Panc1 (cell line): ENCODE results near the gene CX3CL1. TPM values are rescaled to one million over a fixed set of nuclear protein-coding genes. Genes with fewer than 3 reads are reported as not detected.

Experiments
- ATAC-seq: fragments of 200-7000 bp; cut with Tn5 transposase; 2 replicates; pipeline ENCODE4 v1.9.1; 2020; ENCODE audit warnings: mild to moderate bottlenecking, moderate library complexity
- BruUV-seq: library from RNA; stranded (reverse); fragments of 400-500 nt; replicated peaks from 2 replicates; lab custom pipeline; 2021; lab: Mats Ljungman, UMichigan
- CTCF ChIA-PET: fragments of 300-600 bp; sonication (Branson Sonifier 250); formaldehyde crosslinking; loops from one replicate; lab custom pipeline; 2022; ENCODE audit warnings: antibody characterized with exemption; lab: Charles Lee
- POLR2A ChIA-PET: fragments of 300-600 bp; sonication (Branson Sonifier 250); formaldehyde crosslinking; loops from one replicate; lab custom pipeline; 2022; ENCODE audit warnings: antibody characterized with exemption; lab: Charles Lee
- DNase-seq: peaks from one replicate; pipeline ENCODE4 v3.0.0-alpha.2; 2010; ENCODE audit warnings: low read depth, low spot score
- H3K27ac ChIP-seq: 2 replicates; pipeline ENCODE4 v1.5.1; 2011; ENCODE audit warnings: mild to moderate bottlenecking, low read length, inconsistent platforms
- H3K27me3 ChIP-seq: fragments of 200-500 bp; sonication (Bioruptor generic); 2 replicates; pipeline ENCODE4 v1.6.0; 2014; ENCODE audit warnings: low read length, inconsistent platforms; ENCODE audit not compliant: control insufficient read depth, insufficient read depth
- H3K36me3 ChIP-seq: fragments of 200-500 bp; sonication (Bioruptor generic); 2 replicates; pipeline ENCODE4 v1.5.1; 2014; ENCODE audit warnings: inconsistent platforms, mild to moderate bottlenecking, low read length, moderate library complexity; ENCODE audit not compliant: control insufficient read depth, insufficient read depth
- H3K4me1 ChIP-seq: 2 replicates; pipeline ENCODE4 v1.5.1; 2011; ENCODE audit warnings: inconsistent platforms, mild to moderate bottlenecking, low read length, moderate library complexity; ENCODE audit not compliant: control insufficient read depth, insufficient read depth
- H3K4me3 ChIP-seq, 2 experiments: 2 replicates each; pipeline ENCODE4 v1.5.1; 2011 to 2012; ENCODE audit warnings: low read depth in 2 of 2, low read length in 2 of 2, mild to moderate bottlenecking in 2 of 2, inconsistent platforms in 1 of 2, moderate library complexity in 1 of 2
- H3K9me3 ChIP-seq: fragments of 200-500 bp; sonication (Bioruptor generic); 2 replicates; pipeline ENCODE4 v1.5.1; 2014; ENCODE audit warnings: low read depth, mild to moderate bottlenecking, inconsistent platforms, low read length, moderate library complexity; ENCODE audit not compliant: control insufficient read depth, insufficient read depth
- POLR2AphosphoS5 ChIP-seq: IDR thresholded peaks from 2 replicates; pipeline ENCODE4 v1.6.1; 2012; ENCODE audit warnings: mild to moderate bottlenecking, low read depth, low read length, moderate library complexity
- SIN3A ChIP-seq: IDR thresholded peaks from 2 replicates; pipeline ENCODE4 v1.6.1; 2012; ENCODE audit warnings: low read depth, mild to moderate bottlenecking, low read length, moderate library complexity, borderline replicate concordance; ENCODE audit not compliant: insufficient read depth
- TCF7L2 ChIP-seq: IDR thresholded peaks from 2 replicates; pipeline ENCODE4 v1.6.1; 2011; ENCODE audit warnings: mild to moderate bottlenecking, low read depth, low read length, inconsistent platforms
- in situ Hi-C: cut with HindIII; loops from 2 replicates; pipeline ENCODE4 v1.10.0; 2016; ENCODE audit warnings: low sequenced_read_pairs, low pct_unique_long_range_greater_than_20kb
- intact Hi-C: fragments of 100-400 bp; cut with micrococcal nuclease; formaldehyde crosslinking; loops from one replicate; pipeline ENCODE4 v1.10.0; 2022; ENCODE audit not compliant: unreplicated experiment
- total RNA-seq: library from RNA; stranded (reverse); gene quantifications from one replicate; pipeline ENCODE4 v1.2.1, GENCODE V29; 2021; ENCODE audit not compliant: unreplicated experiment
- TF ChIP-seq, protein P1 (sequence below), 2 experiments: IDR thresholded peaks; 2 replicates each; pipeline ENCODE4 v1.6.1; 2011 to 2012; ENCODE audit warnings: low read depth in 2 of 2, control low read depth in 1 of 2, low read length in 1 of 2, mild to moderate bottlenecking in 1 of 2, moderate library complexity in 1 of 2; ENCODE audit not compliant: insufficient read depth in 1 of 2
- TF ChIP-seq, protein P2 (sequence below): fragments of 450-650 bp; IDR thresholded peaks from 2 replicates; pipeline ENCODE4 v1.5.1; 2017; ENCODE audit warnings: mild to moderate bottlenecking

Gene CX3CL1
- total RNA-seq, 1 experiment from 2014 or later, result 21.8 TPM

DNA sequence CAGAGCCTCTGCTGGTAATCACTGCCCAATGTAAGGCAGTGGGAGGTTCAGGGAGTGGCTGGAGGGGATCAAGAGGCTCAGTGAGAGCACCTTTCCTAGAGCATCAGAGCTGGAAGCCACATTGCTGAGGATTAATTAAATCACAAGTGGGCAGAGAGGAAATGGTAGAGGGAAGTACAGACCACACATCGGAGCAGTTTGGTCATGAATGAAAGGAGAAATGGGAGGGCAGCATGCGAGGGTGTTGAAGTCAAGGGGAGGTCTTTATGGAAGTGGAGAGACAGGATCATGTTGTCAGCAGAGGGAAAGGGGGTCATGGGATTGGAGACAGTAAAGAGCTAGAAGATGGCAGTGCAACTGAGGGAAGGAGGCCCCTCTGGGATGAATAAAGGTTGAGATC, 34.6 kb downstream of the CX3CL1 start:
- H3K36me3 ChIP-seq, result no peaks in the 10 kb centered on the region
- DNase-seq, result no peak
- no TSS peak for BruUV-seq
- ChIA-PET CTCF (no interaction called here), POLR2A (no interaction called here)
- no peak for TF ChIP-seq SIN3A
- TF ChIP-seq, protein P1, sequence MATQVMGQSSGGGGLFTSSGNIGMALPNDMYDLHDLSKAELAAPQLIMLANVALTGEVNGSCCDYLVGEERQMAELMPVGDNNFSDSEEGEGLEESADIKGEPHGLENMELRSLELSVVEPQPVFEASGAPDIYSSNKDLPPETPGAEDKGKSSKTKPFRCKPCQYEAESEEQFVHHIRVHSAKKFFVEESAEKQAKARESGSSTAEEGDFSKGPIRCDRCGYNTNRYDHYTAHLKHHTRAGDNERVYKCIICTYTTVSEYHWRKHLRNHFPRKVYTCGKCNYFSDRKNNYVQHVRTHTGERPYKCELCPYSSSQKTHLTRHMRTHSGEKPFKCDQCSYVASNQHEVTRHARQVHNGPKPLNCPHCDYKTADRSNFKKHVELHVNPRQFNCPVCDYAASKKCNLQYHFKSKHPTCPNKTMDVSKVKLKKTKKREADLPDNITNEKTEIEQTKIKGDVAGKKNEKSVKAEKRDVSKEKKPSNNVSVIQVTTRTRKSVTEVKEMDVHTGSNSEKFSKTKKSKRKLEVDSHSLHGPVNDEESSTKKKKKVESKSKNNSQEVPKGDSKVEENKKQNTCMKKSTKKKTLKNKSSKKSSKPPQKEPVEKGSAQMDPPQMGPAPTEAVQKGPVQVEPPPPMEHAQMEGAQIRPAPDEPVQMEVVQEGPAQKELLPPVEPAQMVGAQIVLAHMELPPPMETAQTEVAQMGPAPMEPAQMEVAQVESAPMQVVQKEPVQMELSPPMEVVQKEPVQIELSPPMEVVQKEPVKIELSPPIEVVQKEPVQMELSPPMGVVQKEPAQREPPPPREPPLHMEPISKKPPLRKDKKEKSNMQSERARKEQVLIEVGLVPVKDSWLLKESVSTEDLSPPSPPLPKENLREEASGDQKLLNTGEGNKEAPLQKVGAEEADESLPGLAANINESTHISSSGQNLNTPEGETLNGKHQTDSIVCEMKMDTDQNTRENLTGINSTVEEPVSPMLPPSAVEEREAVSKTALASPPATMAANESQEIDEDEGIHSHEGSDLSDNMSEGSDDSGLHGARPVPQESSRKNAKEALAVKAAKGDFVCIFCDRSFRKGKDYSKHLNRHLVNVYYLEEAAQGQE (IDR thresholded peaks at IDR 0.05; ENCODE audit: insufficient read depth in 1 of 2, low read depth in 2 of 2, low read length in 1 of 2), result no peak
- TF ChIP-seq TCF7L2, result no peak
- TF ChIP-seq POLR2AphosphoS5, result no peak
- intact Hi-C loops (no loop called here), in situ Hi-C loops (no loop called here)
- H3K9me3 ChIP-seq, result no peaks in the 10 kb centered on the region
- no peaks in the 10 kb centered on the region for H3K4me1 ChIP-seq
- no peaks in the 10 kb centered on the region for H3K27me3 ChIP-seq
- H3K4me3 ChIP-seq, result no peak overlapping the region
- no peak for ATAC-seq
- no peak overlapping the region for H3K27ac ChIP-seq

DNA sequence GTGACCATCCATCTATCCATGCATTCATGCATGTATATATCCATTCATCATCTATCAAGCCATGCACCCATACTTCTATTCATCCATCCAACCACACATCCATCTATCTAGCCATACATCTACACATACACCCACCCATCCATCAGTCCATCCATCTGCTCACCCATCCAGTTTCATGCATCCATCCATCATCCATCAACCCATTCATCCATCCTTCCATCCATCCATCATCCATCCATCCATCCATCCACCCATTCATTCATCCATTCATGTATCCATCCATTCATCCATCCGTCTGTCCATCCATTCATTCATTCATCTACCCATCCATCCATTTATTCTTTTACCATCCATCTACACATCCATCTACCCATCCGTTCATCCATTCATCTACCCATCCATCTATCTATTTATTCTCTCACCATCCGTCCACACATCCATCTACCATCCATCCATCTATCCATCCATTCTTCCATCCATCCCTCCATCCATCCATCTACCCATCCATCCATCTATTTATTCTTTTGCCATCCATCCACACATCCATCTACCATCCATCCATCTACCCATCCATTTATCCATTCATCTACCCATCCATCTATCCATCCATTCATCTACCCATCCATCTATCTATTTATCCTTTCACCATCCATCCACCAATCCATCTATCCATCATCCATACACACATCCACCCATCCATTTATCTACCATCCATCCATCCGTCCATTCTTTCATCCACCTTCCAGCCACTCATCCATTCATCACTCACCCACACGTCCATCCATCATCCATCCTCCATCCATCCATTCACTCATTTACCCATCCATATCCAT, 35.4 kb downstream of the CX3CL1 start:
- ChIA-PET POLR2A (no interaction called here), CTCF (no interaction called here)
- Histone ChIP-seq H3K4me1 (no peaks in the 10 kb centered on the region), H3K9me3 (no peaks in the 10 kb centered on the region), H3K36me3 (no peaks in the 10 kb centered on the region), H3K27me3 (no peaks in the 10 kb centered on the region), H3K27ac (no peak overlapping the region), H3K4me3 (no peak overlapping the region)
- TF ChIP-seq, protein P1 (IDR thresholded peaks at IDR 0.05; ENCODE audit: insufficient read depth in 1 of 2, low read depth in 2 of 2, low read length in 1 of 2), result no peak
- TF ChIP-seq SIN3A, result no peak
- no peak for TF ChIP-seq POLR2AphosphoS5
- TF ChIP-seq, protein P2, sequence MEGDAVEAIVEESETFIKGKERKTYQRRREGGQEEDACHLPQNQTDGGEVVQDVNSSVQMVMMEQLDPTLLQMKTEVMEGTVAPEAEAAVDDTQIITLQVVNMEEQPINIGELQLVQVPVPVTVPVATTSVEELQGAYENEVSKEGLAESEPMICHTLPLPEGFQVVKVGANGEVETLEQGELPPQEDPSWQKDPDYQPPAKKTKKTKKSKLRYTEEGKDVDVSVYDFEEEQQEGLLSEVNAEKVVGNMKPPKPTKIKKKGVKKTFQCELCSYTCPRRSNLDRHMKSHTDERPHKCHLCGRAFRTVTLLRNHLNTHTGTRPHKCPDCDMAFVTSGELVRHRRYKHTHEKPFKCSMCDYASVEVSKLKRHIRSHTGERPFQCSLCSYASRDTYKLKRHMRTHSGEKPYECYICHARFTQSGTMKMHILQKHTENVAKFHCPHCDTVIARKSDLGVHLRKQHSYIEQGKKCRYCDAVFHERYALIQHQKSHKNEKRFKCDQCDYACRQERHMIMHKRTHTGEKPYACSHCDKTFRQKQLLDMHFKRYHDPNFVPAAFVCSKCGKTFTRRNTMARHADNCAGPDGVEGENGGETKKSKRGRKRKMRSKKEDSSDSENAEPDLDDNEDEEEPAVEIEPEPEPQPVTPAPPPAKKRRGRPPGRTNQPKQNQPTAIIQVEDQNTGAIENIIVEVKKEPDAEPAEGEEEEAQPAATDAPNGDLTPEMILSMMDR, result no peak
- no peak for TF ChIP-seq TCF7L2
- in situ Hi-C loops (no loop called here), intact Hi-C loops (no loop called here)
- BruUV-seq, result no TSS peak
- DNase-seq (no peak), ATAC-seq (no peak)
